Measurements from ENCODE around the gene MYH6.
"Not testable (repeated sequence)": the region's sequence is repeated elsewhere in the genome, so short reads cannot be mapped to it uniquely, and the experiment has no call there.

The MYH6 gene

DNA sequence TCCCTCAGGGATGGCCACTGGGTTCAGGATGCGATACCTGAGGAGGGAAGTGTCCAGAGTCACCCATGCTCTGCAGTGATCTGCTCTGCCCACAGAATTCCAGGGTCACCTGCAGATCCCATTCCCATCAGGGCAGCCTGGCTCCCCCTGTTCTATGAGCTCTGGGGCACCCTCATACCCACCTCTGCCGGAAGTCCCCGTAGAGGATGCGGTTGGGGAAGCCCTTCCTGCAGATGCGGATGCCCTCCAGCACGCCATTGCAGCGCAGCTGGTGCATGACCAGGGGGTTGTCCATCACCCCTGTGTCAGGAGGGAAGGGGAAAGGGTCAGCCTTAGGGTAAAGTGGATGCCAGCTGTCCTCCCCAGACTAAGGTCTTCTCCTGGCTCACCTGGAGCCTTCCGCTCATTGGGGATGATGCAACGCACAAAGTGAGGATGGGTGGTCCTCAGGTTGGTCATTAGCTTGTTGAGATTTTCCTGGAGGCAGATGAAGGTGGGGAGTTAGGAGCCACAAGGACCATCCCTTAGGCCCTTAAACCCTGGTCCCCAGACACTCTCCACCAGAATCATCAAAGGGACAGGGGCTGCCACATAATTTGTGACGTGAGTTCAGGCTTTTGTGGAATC lies 11.2 kb downstream of the MYH6 start:
- DNase-seq (ENCODE audit: low read depth in 3 of 3), result no peak

DNA sequence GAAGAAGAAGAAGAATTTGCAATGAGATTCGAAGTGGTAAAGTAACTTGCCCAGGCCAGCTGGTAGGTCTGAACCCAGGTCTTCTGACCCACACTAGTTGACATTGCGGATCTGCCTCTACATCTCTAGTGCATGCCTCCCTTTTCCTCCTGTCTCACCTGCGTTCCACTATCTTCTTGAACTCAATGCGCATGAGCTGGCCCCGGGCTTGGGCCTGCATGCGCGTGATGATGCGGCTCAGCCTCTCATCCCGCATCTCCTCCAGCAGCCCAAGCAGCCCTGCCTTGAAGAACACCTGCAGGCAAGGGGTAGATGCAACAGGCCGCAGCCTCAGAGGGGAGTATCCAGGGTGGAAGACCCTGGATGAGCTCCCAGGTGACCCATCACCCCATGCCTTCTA lies 11.9 kb downstream of the MYH6 start:
- no peak for DNase-seq (ENCODE audit: low read depth in 3 of 3)

DNA sequence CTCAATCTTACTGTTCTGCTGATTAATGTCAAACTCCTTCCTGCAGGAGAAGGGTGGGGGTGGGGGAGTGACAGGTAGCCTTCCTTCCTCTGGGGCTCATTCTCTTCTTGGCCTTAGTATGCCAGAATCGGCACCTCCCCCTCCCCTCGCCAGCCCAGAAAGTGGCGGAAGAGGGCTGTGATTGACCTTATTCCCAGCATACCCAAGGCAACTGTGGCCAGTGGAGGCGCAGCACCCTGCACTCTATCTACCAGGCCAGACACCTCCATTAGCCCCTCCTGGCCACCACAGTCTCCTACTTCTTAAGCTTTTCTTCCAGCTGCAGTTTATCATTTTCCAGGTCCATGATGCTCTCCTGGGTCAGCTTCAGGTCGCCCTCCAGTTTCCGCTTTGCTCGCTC lies 15.5 kb downstream of the MYH6 start:
- no peak for DNase-seq (ENCODE audit: low read depth in 3 of 3)

DNA sequence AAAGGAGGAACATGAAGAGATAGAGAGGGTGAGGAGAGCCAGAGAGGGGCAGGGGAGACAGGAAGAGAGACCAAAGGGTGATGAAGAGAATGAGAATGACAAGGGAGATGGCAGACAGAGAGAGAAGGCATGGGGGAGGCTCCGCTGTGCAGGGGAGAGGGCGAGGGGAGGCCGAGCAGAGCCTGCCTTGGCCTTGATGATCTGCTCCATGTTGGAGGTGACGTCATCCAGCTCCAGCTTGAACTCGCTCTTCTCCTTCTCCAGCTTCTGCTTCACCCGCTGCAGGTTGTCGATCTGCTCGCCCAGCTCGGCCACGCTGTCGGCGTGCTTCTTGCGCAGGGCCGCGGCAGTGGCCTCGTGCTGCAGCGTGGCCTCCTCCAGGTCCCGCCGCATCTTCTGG lies 18.2 kb downstream of the MYH6 start:
- not testable (repeated sequence) for DNase-seq (ENCODE audit: low read depth in 3 of 3)

DNA sequence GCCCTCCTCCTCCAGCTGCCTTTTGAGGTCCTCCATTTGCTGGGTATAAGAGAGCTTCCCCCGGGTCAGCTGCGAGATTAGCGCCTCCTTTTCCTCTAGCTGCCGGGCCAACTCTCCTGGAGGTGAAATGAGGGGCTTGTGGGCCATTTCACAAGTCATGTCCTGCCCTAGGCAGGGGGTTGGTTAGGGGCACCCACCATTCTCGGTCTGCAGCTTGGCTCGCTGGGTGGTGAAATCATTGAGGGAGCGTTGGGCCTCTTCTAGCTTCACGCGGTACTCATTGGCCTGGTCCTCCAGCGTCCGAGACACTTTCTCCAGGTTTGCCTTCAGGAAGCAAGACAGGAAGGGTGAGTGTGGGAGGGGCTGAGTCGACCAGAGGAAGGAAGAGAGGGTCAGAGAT lies 18.7 kb downstream of the MYH6 start:
- DNase-seq (ENCODE audit: low read depth in 3 of 3), result no peak

DNA sequence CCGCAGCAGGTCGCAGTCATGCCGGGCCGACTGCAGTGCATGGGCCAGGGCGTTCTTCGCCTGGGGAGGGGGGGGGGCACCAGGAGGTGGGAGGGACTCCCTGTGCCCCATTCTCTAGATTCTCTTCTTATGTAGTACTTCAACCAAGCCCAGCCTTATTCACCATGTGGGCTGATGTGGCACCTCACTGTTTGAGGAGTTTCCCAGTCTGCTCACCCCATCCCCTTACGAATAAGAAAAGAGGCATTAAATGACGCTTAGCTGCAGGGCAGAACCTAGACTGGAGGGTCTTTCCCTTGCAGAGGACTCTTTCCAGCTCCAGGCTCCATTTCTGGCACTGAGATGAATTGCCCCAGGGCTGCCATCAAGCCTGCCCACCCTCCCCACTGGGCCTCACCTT lies 19.1 kb downstream of the MYH6 start:
- no peak for DNase-seq (ENCODE audit: low read depth in 3 of 3)

DNA sequence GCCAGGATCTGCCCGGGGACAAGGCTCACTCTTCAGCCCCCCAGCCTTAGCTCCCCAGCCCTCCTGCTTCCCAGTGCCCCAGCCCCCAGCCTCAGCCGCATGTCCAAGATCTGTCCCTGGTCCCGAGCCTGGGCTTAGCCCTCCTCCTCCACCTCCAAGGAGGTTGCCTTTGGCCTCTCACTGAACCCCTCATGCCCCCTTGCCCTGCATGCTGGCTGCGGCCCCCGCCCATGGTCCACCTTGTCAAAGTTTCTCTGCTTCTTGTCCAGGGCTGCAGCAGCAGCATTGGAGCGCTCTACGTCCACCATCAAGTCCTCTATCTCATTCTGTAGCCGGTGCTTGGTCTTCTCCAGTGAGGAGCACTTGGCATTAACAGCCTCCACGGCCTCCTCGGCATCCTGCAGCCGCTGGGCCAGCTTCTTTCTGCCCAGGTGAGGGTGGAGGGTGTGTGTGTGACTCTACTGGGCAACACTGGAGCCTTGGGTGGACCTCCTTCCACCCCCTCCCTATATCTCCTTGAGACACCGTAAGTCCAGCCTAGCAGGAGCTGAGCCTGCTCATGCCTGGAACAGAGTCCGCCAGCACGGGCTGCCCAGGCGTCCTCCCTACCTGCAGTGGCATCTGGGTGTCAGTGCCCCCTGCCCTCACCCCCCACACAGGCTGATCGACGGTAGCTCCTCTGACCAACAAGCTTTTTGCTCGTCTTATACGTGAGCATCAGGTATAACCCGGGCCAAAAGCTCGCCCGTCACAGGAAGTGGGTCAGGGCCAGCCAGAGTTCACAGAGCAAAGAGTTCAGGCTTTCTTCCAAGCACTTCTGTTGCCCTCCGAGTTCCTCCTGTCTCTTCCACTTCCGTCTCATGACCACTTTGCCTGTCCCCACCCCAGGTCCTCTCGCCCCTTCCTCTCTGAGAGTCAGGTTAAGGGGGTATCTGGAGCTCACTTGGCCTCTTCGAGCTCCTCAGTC lies 19.9 kb downstream of the MYH6 start:
- no peak for DNase-seq (ENCODE audit: low read depth in 3 of 3)

DNA sequence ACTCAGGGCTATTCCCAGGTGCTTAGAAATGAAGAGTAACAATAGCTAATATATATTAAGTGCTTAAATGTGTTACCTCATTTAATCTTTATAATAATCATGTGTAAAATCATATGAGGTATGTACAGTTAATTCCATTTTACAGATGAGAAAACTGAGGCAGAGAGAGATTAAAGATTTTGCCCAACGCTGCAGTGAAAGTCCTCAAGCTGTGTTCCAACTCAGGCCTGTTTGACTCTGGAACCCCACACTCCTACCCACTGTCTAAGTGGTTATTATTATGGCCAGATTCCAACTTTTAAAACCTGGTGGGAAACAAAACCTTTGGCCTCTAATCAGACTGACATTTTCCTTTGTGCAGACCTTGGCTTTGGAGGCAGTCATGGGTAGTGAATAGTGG lies 21.1 kb downstream of the MYH6 start:
- DNase-seq (ENCODE audit: low read depth in 3 of 3), result no peak

DNA sequence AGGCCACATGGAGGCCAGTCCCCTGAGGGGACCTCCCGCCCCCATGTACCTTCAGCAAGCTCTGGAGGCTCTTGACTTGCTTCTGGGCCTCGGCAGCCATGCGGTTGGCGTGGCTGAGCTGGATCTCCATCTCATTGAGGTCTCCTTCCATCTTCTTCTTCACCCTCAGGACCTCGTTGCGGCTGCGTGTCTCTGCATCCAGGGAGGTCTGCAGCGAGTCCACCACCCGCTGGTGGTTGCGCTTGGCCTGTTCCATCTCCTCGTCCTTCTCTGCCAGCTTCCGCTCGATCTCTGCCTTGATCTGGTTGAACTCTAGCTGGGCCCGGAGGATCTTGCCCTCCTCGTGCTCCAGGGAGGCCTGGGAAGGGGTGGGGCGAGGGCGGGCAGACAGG lies 21.8 kb downstream of the MYH6 start:
- DNase-seq (ENCODE audit: low read depth in 3 of 3), result not testable (repeated sequence)

DNA sequence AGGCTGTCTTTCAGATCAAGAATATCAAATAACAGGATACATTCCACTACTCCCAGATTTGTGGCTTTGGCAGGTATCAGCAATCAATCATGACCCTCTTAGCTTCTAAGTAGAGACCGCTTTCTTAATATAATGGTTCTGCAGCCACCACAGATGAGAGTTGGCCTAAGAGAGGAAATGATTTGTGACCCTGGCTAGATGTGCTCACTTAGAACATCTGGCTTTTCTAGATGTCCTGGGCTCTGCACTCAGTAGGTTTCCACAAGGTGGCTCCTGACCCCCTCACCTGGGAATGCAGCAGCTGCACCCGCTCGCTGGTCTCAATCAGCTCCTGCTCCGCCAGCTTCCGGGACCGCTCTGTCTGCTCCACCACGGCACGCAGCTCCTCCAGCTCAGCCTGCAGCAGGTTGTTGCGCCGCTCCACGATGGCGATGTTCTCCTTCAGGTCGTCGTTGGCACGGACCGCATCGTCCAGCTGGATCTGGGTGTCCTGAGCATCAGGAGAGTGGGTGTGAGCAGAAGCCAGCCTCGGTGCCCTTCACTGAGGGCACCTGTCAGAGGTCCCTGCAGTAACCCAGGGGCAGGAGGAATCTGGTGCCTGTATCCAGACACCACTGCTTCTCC lies 22.3 kb downstream of the MYH6 start:
- DNase-seq (ENCODE audit: low read depth in 3 of 3), result no peak

DNA sequence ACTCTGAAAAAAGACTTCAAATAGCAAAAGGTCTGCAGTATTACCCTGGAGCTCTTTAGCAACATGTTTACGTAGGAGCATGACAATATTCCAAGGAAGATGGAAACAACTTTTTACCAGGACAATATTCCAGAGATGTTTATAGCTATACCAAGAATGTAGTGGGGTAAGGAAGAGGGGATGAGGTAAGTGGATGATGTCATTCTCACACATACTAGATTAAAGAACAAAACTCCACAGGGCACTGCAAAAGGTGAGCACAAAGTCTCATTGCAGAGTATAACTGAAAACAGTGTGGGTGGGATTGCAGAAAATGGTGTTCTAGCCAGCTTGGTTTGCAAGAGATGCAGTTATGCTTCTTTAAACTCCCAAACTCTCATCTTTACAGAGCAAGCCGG lies 22.8 kb downstream of the MYH6 start:
- no peak for DNase-seq (ENCODE audit: low read depth in 3 of 3)

DNA sequence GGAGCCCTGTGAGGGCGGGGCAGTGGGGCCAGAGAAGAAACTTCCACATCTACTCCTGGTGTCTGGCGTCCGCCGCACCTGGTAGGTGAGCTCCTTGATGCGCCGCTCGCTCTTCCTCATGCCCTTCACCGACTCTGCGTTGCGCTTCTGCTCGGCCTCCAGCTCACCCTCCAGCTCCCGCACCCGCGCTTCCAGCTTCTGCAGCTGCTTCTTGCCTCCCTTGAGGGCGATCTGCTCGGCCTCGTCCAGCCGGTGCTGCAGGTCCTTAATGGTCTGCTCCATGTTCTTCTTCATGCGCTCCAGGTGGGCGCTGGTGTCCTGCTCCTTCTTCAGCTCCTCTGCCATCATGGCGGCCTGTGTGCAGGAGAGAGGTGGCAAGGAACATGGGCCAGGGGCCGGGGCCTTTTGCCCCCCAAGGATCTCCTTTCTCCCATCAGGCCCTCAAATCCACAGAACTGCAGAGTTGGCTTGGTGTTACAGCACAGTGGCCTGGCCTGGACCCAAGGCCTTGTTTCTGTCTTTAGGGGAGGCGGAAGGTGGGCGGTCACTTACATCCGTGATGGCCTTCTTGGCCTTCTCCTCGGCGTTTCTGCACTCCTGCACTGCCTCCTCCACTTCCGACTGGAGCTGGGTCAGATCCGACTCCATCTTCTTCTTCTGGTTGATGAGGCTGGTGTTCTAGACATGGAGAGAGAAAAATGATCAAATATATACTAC lies 23.6 kb downstream of the MYH6 start:
- DNase-seq (ENCODE audit: low read depth in 3 of 3), result no peak

DNA sequence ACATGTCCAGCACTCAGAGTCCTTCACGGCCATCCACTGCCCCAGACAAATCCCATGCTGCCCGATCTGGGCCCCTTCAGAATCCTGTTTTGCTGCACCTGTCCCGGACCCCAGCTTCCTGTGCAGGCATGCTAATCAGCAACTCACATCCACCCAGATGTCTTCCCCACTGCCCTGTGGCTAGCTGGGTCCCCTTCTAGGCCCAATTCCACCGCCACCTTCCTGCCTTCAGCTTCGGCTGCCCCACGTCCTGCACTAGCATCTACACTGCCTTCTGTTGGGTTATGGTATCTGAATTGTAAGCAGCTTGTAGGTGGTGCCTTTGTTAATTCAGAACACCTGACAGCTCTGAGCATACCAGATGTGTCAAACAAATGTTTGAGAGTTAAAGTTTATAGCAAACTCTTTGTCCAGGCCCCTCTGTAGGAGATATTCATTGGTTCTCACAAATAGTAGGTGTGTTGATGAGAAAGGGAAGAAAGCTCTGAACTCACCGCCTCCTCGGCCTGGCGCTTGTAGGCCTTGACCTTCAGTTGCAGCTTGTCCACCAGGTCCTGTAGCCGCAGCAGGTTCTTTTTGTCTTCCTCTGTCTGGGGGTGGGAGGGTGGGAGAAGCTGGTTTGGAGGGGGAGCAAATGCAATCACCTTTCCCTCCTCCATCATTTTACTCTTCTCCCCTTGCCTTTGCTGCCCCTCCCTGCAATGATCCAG lies 25.2 kb downstream of the MYH6 start:
- no peak for DNase-seq (ENCODE audit: low read depth in 3 of 3)

DNA sequence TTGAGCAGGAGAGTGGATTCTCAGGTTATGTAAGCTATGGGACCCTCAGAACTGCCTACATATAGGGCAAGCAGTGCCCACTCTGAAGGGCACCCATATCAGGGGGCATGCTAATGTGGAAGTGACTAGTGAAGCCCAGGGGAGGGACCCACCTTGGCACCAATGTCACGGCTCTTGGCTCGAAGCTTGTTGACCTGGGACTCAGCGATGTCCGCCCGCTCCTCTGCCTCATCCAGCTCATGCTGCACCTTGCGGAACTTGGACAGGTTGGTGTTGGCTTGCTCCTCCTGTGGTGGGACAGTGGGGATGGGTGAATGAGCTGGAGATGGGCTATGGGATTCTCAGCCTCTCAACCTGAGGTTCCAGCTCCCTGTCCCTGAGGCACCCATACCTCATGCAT lies 25.8 kb downstream of the MYH6 start:
- DNase-seq (ENCODE audit: low read depth in 3 of 3), result no peak

DNA sequence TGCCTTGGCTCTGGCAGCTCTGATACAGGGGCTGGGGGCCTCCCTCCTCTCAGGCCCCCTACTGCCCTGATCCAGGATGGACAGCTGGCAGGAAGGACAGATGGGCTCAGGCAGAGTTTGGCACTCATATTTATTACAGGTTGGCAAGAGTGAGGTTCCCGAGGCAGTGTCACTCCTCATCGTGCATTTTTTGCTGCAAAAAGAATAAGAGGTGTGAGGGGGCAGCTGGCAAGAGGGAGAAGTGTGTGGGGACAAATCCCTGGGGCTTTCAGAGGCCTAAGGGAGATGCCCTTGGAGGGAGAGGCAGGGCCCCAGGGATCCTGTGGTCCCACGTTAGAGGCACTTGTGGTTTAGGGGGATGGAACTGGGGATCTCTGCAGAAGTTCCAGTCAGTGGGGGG lies 26.2 kb downstream of the MYH6 start:
- DNase-seq (ENCODE audit: low read depth in 3 of 3), result no peak

DNA sequence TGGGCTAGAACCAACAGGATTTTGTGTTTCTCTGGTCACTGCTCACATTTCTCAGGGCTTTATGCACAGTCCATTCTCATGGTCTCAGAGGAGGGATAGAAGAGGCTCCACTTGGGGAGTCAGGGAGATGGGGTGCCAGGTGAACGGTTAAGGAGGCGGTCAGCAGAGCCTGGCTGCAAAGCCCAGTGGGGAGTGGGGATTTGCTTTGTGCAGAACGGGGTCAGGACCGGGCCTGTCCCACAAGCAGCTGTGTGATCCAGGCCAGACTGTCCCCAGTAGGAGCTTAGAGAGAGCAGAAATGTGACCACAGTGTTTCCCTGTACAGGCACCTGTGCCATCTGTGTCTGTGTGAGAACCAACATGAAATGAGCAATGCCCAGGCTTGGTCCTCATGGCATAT lies 27.1 kb downstream of the MYH6 start:
- DNase-seq (ENCODE audit: low read depth in 3 of 3), result no peak

DNA sequence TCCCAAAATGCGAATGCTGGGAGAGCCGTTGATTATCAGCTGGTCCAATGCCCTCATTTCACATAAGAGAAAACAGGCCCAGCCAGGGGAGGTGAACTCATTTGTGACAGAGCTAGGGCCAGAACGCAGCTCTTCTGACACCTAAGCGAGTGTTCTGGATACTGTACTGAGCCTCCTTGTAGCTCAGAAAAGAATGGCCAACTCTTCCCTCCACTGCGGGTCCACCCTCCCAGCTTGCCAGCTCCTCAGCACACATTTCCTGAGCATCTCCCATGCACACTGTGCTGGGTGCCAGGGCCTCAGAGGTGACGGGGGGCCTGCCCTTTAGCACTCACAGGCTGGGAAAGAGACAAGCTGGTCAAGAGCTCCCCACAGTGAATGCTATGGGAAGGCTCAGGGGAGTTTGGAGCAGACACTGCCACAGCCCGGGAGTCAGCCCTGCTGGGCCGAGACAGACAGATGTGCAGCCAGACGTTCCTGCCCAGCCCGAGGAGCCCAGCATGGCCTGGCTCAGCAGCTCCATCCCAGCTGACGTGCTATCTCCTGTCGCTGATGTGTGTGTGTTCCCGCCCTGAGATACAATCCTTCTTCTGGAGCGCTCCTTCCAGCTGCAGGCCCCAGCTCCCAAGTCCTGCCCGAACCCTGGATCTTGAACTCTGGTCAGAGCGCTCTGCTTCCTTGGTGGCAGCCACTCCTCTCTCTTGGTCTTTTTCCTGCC lies 27.7 kb downstream of the MYH6 start:
- no peak for DNase-seq (ENCODE audit: low read depth in 3 of 3)

DNA sequence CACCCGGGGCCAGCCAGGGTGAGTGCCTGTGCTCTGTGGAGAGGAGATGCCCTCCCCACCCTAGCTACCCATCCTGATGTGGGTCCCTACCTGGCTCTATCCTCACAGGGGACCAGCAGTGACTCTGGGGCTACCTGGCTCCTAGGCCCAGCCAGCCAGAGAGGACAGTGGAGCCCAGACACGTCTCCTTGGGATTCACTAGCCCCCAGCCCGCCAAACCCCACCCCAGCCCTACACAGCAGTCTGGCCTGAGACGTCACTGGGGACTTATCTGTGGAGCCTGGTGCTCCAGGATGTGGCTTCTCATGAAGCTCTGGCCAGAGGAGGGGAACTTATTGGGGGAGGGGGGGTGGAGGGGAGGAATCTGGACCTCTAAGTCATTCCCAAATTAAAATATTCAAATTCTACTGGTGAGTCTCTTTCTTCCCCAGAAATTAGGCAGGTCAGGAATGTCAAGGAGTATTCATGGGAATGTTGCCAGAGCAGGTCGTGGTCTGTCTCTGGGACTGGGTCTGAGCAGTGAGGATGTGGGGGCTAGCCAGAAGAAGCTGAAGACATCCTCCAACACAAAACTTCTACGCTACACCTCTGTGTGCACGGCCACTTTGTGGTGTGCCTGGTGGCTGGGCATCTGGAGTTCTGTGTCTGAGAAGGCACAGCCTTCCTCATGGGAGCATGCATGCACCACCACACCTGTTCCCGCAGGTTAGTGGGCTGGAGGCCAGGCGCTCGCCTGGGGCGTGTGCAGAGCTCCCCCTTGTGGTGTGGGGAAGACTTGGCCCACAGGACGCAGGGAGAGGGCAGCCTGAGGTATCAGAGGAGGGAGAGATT lies 28.5 kb downstream of the MYH6 start:
- peak; percentile 32 to 60 (median 40) for DNase-seq (ENCODE audit: low read depth in 3 of 3)

DNA sequence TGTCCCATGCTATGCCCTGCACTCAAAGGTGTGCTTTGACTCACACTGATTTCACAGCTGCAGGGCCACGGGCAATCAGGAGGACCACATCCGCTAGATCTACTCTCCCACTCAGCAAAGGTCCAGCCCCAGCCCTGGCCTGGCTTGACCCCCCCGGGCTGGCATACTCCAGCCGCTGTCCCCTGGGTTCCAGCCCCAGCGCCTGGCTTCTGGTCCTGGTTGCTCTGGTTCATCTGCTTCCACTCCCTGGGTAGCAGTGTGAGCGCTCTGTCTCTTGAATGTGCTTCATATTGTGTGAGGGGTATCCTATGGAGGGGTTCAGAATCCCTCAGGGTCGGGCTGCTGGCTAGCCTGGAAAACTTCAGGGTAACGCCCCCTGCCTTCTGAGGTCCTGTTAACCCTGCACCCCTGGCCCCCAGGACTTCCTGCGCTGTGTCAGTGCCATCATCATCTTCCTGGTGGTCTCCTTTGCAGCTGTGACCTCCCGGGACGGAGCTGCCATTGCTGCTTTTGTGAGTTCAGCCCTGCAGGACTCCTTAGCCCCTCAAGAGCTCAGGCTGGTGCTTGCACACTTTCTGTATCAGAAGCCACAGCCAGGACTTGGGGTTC lies 29.4 kb downstream of the MYH6 start:
- no peak for DNase-seq (ENCODE audit: low read depth in 3 of 3)

All from stimulated activated CD4-positive, alpha-beta T cell treated with anti-CD3 and anti-CD28 coated beads, TNF-alpha, amount 100 ng/mL, for 24 hours (primary cell).